ENCODE results near the gene KIAA1671.
"Not testable (repeated sequence)": the region's sequence is repeated elsewhere in the genome, so short reads cannot be mapped to it uniquely, and the experiment has no call there.

The KIAA1671 gene

GRCh38 chr22:25177226-25177625 lies 224.7 kb downstream of the KIAA1671 start:
- no peak for DNase-seq

GRCh38 chr22:25177895-25178294 lies 225.4 kb downstream of the KIAA1671 start:
- DNase-seq: no peak

- DNase-seq: not testable (repeated sequence)
Measured at GRCh38 chr22:25178348-25178747, 225.8 kb downstream of the KIAA1671 start.

- not testable (repeated sequence) for DNase-seq
Measured at GRCh38 chr22:25178869-25179631, 226.5 kb downstream of the KIAA1671 start.

GRCh38 chr22:25182131-25183110 lies 229.9 kb downstream of the KIAA1671 start:
- no peak for DNase-seq

GRCh38 chr22:25183949-25184619 lies 231.6 kb downstream of the KIAA1671 start:
- no peak for DNase-seq

GRCh38 chr22:25186140-25186539 lies 233.6 kb downstream of the KIAA1671 start:
- DNase-seq: no peak

- DNase-seq: no peak
Measured at GRCh38 chr22:25187469-25187868, 235.0 kb downstream of the KIAA1671 start.

- DNase-seq: no peak
Measured at GRCh38 chr22:25192406-25192805, 239.9 kb downstream of the KIAA1671 start.

- no peak for DNase-seq
Measured at GRCh38 chr22:25193130-25193529, 240.6 kb downstream of the KIAA1671 start.

GRCh38 chr22:25193548-25193947 lies 241.0 kb downstream of the KIAA1671 start:
- DNase-seq: no peak

GRCh38 chr22:25196326-25196725 lies 243.8 kb downstream of the KIAA1671 start:
- DNase-seq: no peak

- no peak for DNase-seq
Measured at GRCh38 chr22:25197340-25197739, 244.8 kb downstream of the KIAA1671 start.

GRCh38 chr22:25199731-25200520 lies 247.4 kb downstream of the KIAA1671 start, which contains the start of gene CRYBB3:
CRYBB3 (plus strand) TSS chr22:25199858; CDS start chr22:25201397, 1,539 bp downstream.
- no peak for DNase-seq

- DNase-seq: no peak
Measured at GRCh38 chr22:25200967-25201366, 248.5 kb downstream of the KIAA1671 start.

GRCh38 chr22:25201557-25202273 lies 249.2 kb downstream of the KIAA1671 start:
- DNase-seq: no peak

- peak; percentile 62 for DNase-seq
Measured at GRCh38 chr22:25202290-25202921, 249.9 kb downstream of the KIAA1671 start.

- no peak for DNase-seq
Measured at GRCh38 chr22:25203082-25203481, 250.6 kb downstream of the KIAA1671 start.

- DNase-seq: not testable (repeated sequence)
Measured at GRCh38 chr22:25204547-25204946, 252.0 kb downstream of the KIAA1671 start.

GRCh38 chr22:25205847-25206246 lies 253.3 kb downstream of the KIAA1671 start:
- no peak for DNase-seq

- DNase-seq: no peak
Measured at GRCh38 chr22:25206998-25207397, 254.5 kb downstream of the KIAA1671 start.
